ENCODE data around the gene ABCA8. TPM values are rescaled to one million over a fixed set of nuclear protein-coding genes. Genes with fewer than 3 reads are reported as not detected.

The ABCA8 gene
- total RNA-seq, 4 donors from 2014 or later = 26.1 to 95.4 (median 56.1) TPM

- intact Hi-C loops (cut with DNase I) = no loop called here
These were observed 16.0 kb downstream of the ABCA8 start for GRCh38 chr17:68939195-68939594.

GRCh38 chr17:68937890-68938514, 17.2 kb downstream of the ABCA8 start:
- 86 to 88% methylated on average over 8 of the region's 8 CpGs for WGBS, 2 donors
- no peaks in the 10 kb centered on the region for H3K4me1 ChIP-seq
- no peak for TF ChIP-seq CTCF (IDR thresholded peaks at IDR 0.05)
- no peak for TF ChIP-seq POLR2A (IDR thresholded peaks at IDR 0.05)
- H3K36me3 ChIP-seq = no peaks in the 10 kb centered on the region
- no peaks in the 10 kb centered on the region for H3K27me3 ChIP-seq
- no peak overlapping the region for H3K27ac ChIP-seq
- no peak overlapping the region for H3K4me3 ChIP-seq (replicated peaks in 1 of 3)
- no peak for DNase-seq
- intact Hi-C loops (cut with DNase I) = no loop called here
- H3K9me3 ChIP-seq = no peaks in the 10 kb centered on the region

More at GRCh38 chr17:68939195-68939594, 16.0 kb downstream of the ABCA8 start:
- no peaks in the 10 kb centered on the region for H3K9me3 ChIP-seq
- H3K27me3 ChIP-seq = no peaks in the 10 kb centered on the region
- WGBS, 2 donors = 72 to 75% methylated on average over 3 of the region's 3 CpGs
- H3K27ac ChIP-seq = no peak overlapping the region
- TF ChIP-seq CTCF (IDR thresholded peaks at IDR 0.05) (no peak), POLR2A (IDR thresholded peaks at IDR 0.05) (no peak)
- H3K4me1 ChIP-seq = no peaks in the 10 kb centered on the region
- no peaks in the 10 kb centered on the region for H3K36me3 ChIP-seq
- H3K4me3 ChIP-seq (replicated peaks in 1 of 3) = no peak overlapping the region
- no peak for DNase-seq

- intact Hi-C loops (cut with DNase I) = no loop called here
- Histone ChIP-seq H3K27me3 (no peaks in the 10 kb centered on the region), H3K4me1 (no peaks in the 10 kb centered on the region), H3K4me3 (replicated peaks in 1 of 3) (no peak overlapping the region), H3K27ac (no peak overlapping the region), H3K9me3 (no peaks in the 10 kb centered on the region), H3K36me3 (no peaks in the 10 kb centered on the region)
- 67 to 78% methylated on average over 4 of the region's 4 CpGs for WGBS, 2 donors
- no peak for DNase-seq
- TF ChIP-seq POLR2A (IDR thresholded peaks at IDR 0.05) (no peak), CTCF (IDR thresholded peaks at IDR 0.05) (no peak)
These were observed 27.7 kb downstream of the ABCA8 start for GRCh38 chr17:68927516-68927915.

- intact Hi-C loops (cut with DNase I) = no loop called here
- no peak for DNase-seq
- no peaks in the 10 kb centered on the region for H3K9me3 ChIP-seq
- no peak overlapping the region for H3K27ac ChIP-seq
- TF ChIP-seq CTCF (IDR thresholded peaks at IDR 0.05) (no peak), POLR2A (IDR thresholded peaks at IDR 0.05) (no peak)
- 88 to 93% methylated on average over 9 of the region's 9 CpGs for WGBS, 2 donors
- no peaks in the 10 kb centered on the region for H3K36me3 ChIP-seq
- H3K4me1 ChIP-seq = no peaks in the 10 kb centered on the region
- no peak overlapping the region for H3K4me3 ChIP-seq (replicated peaks in 1 of 3)
- H3K27me3 ChIP-seq = no peaks in the 10 kb centered on the region
These were observed 30.1 kb downstream of the ABCA8 start for GRCh38 chr17:68924793-68925720.

All from thyroid gland (tissue), 4 donors.